Glomerular endothelial cell (primary cell): Measurements from ENCODE around the gene MYO5C. TPM values are rescaled to one million over a fixed set of nuclear protein-coding genes. Genes with fewer than 3 reads are reported as not detected.

ENCODE experiments used
- DNase-seq: peaks from one replicate; pipeline ENCODE4 v3.0.0-alpha.2; 2011; ENCODE audit warnings: low read depth, low spot score; ENCODE audit errors: extremely low read depth
- total RNA-seq: library from RNA; depleted of rRNA; stranded (reverse); fragments of >200 nt; gene quantifications from 2 replicates; pipeline ENCODE4 v1.2.3, GENCODE V29; 2015

Gene MYO5C
- total RNA-seq, 1 donor from 2014 or later: 33.4 TPM

DNA sequence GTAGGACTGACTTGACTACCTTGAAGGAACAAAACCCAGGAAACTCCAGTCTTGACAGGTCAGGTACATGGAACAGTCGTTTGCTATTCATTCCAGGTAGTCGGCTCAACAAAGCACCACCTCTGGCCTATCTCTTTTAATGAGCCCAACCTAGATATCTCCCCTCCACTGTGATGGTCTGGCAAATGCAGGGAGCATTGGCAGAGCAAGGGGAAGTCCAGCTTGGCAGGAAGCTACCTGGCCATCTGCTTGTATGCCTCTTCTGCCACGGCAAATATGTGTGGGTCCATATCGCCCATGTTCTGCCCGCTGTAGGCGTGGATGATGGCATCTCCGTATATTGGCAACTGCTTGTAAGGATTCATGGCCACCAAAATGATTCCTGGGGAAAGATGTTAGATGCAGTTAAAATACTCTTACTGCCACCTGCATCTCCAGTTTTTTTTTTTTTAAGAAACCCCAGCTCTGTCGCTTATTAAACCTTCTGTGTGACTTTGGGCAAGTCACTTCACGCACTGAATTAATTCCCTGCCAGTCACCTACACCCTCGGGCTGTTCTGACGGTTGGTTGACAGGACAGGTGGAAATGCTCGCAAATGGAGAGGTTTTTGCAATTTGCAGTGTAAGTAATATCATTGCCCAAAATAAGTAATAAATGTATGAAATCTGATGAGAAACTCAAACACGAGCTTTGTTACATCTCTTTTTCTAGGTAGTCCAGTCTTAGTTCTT lies 16.8 kb downstream of the MYO5C start:
- DNase-seq: no peak

DNA sequence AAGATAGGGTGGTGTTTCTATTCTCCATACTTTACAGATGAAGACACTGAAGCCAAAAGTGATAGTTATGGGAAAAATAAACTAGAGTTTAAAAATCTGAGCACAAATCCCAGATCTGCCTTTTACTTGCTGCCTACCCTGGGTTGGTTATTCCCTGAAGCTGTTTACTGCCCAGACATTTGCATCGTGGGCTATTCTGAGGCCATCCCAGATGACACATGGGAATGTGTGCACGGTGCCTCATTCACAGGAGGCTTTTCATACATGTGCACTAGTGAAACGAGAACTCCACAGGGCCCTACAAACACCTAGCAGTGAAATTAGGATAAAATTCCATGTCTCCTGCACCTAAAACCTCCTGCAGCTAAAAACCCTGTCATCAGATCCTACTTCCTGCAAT lies 17.5 kb downstream of the MYO5C start:
- DNase-seq: no peak

DNA sequence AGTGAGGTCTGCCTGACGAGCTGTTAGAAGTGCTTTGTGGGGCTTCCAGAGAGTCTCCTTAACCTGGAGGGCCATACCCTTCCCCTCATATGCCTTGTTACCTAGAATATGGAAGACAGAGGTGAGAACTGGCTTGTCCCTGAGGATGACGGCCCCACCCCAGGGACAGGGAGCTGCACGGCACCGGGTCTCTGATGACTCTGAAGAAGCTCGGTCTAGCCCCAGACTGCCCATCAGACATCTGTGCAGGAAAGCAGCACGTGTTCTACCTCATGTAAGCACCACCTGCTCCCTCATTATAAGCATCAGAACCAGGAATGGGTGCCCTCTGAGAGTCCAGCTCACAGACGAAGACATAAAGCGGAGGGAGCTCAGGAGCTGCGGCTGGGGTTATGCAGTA lies 18.0 kb downstream of the MYO5C start:
- DNase-seq: no peak

DNA sequence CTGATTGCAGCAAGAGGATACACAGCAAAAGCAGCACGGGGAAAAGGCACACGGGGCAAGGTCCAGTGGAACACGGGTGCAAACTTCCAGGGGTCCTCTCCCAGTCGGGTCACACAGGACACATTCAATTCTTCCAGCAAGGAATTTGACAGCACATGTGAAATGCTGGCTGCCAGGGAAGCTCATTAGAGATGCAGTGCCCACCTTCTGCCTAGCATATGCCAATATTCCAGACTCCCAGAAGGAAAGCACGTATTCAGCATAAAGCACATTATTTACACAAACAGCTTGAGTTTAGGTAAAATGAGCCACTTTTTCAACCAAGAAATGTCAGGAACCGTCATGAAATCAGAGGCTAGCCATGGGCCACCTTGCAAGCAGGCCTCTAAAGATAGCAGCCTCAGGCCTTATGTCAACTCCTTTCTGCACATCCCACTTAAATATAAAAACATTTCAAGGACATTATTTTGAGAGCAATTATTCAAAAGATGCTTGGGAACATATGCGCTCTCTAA lies 19.3 kb downstream of the MYO5C start:
- no peak for DNase-seq

DNA sequence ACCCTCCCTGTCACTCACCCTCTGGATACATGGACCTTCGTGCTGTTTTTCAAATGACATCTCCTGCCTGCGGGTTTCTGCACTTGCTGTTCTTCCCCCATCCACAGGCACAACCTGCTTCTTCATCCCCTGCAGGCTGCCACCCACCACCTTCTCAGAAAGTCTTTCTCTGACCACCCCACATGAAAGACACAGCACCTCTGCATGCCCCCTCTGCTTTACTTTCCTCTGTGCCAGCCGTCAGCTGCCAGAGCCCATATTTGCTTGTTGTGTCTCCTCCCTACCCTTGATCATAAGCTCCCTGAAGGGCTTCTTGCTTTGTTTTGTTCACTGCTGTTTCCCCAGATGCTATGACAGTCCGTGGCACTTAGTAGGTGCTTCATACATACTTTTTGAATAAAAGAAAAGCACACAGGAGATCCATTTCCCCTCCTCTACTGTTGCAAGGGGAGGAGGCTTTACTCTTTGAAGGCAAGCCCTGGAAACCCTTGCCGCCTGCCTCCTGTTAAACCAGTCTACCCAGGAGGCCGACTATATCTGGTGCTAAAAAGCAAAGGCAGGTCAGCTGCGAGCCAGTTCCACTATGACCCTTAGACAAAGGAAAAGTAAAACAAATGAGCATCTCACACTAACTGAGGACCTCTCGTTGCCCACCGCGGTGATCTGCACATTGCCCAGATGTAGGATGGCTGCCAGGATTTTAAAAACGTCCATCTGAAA lies 31.9 kb downstream of the MYO5C start:
- no peak for DNase-seq

DNA sequence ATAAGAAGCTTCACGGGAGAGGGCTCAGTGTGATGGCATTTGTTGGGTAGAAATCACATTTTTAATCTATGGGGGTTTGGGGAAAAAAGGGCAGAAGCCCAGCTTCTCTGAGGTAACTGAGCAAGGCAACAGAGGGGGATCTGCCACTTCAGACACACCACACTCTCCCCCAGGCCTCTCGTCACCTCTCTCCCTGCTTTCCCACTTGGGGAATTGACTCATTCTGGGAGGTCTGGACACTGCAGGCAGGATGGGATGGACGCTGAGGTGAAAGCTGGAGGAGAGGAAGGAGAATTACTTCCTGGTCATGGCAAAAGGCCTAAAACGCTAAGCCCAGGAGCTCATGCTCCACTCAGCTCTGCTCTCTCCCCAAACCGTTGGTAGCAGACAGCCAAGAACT lies 33.2 kb downstream of the MYO5C start:
- DNase-seq: no peak

DNA sequence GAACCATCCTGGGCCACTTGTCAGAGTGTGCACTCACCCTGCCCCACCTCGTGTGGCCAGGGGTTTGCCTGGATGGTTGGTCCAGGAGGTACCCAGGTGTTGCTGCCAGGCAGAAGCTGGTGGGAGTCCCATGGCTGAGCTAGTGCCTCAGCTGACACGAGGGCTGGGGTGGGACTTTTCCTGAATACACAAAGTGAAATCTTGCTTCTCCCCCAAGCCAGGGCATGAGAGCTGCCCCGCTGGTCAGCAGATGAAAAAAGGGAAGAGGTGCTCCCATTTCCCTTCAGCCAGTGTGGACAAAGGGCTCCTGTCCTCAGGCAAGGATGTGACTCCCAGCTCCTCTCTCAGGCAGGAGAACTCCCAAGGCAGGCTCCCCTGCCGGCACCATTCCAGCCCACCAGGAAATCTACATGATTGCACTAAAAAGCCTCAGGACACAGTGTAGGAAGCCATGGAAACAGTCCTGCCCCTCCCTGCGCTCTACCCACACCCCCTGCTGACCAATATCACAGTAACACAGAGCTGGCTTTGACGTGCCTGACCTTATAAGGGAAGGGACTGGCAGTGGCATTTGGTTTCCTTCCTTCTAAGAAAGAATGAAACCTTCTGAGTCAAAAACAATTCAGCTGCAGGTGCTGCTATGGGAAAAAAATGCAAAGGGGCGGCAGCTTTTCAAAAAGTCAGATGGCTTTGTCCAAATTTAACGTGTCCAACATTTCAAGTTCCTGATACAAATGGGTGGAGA lies 33.9 kb downstream of the MYO5C start:
- DNase-seq: peak; percentile 93

DNA sequence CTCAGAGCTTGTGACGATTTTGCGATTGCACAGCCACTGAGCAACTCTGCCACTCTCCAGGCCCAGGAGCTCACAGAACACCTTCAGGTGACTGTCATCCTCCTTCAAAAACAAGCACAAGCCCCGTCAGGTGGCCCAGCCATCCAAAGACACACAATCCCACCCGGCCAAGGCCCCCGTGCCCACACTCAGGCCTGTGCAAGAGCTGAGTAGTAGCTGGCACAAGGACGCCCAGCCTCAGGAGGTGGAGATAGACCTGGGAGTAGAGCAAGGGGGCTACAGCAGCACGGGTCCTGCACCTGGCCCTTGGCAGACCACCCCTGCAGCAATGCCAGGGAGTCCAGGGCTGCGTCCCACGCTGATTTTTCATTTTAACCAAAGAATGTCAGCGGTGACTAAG lies 34.6 kb downstream of the MYO5C start:
- no peak for DNase-seq

DNA sequence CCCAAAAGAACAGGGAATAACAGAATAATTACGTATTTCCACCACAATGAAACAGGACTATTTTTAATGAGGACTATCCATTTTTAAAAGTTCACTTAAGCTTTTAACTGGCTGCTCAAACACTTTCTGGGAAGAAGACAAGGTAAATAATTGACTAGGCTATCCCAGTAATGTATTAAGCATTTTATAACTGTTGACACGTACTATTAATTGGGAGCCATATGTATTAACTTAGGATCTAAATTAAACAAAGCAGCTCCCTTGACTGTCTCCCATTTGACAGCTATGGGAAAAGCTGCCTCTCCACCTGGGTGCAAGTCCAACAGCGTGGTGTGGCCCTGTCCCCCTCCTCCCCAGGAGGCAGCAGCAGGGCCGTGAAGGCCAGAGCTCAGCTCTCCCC lies 36.1 kb downstream of the MYO5C start:
- DNase-seq: no peak

DNA sequence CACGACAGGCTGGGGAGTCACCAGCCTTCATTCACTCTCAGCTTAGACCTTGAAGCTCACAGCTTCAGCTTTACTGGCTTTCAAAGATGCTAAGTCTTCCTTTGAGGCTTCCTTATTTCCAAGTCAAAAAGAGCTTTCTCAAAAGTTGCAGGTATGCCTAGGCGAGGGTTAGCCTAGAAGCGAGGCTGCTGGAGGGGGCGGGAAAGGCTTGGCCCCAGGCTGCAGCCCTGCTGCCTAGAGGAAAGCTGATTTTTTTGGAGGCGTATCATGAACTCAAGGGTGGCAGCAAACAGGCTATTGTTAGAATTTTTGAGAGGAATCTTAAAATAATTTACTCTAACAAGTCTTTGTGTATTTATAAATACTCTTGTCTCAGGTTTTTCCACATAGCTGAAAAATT lies 37.1 kb downstream of the MYO5C start:
- no peak for DNase-seq

DNA sequence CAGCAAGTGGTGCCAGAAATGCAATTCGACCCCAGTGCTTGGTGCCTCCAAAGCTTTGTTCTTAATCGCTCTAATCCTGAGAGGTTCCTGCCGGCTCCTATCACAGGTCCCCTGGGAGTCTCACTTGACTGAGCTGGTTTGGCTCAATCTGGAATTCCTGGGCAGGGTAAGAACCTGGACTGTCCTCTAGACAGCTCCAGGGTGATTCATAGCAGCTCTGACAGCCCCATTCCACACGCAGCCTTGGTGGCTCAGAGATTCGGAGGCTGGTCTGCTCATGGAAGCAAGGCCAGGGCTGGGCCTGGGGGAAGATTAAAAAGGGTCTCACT lies 37.9 kb downstream of the MYO5C start:
- DNase-seq: no peak

DNA sequence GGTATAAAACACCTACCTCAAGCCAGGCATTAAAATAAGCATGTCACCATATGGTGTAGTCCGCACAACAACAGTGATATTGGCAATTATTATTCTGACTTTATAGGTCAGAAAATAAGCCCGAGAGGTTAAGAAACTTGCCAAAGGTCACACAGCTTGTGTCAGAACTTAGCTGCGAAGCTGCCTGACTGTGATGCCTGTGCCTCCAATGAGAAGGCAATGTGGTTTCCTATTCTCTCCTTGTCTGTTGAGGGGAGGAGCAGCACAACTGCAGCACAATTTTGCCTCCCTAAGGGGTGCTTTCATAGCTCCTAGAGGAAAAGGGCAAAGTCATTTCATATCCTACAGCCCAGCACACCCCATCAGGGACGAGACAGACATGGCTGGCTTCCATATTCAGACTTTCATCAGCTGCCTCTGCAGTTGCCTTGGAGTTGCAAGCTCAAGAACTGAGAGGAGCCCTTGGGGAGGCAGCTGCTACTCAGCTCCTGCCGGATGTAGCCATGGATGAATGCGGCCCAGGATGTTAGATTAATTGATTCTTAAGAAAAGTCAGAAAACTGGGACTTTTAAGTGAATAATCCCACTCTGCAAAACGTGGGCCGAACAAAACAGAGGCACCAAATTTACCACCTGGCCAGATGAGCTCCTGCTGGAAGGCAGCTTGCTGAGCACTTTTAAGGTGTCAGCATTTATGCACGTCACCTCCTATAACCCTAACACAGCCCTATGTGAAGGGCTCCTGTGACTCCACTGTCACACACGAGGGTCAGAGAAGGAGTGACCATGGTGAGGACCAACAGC lies 38.5 kb downstream of the MYO5C start:
- DNase-seq: no peak

DNA sequence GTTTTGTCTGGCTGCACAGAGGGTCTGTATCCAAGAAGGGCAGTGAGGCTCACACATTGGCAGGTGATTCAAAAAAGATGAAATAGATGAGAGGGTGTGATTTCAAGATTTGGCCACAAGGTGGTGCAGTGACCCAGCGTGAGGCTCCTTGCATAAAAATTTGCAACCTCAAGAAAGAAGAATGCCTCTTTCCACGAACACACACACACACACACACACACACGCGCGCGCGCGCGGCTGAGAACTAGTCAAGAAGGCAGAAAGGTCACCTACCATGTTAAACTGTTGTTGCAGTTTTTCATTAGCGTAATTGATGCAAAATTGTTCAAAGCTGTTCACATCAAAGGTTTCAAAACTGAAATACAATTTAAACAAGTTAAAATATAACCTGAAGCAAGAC lies 39.2 kb downstream of the MYO5C start:
- peak; percentile 70 for DNase-seq

DNA sequence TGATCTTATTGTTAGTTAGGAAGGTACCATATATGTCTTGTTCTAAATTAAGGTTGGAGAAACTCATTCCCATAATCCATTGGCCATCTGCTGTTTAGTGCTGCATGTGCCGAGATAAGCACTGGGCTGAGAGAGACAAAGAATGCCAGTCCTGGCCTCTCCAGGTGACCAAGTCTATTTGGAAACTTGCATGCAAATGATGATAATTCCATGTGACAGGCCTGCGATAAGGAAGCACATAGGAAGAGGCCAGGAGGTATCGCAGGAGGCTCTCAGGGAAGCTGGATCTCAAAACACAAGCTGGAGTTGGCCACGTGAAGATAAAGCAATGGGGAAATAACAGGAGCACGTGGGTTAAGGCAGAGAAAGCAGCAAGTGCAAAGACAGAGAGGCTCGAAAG lies 39.7 kb downstream of the MYO5C start:
- no peak for DNase-seq

DNA sequence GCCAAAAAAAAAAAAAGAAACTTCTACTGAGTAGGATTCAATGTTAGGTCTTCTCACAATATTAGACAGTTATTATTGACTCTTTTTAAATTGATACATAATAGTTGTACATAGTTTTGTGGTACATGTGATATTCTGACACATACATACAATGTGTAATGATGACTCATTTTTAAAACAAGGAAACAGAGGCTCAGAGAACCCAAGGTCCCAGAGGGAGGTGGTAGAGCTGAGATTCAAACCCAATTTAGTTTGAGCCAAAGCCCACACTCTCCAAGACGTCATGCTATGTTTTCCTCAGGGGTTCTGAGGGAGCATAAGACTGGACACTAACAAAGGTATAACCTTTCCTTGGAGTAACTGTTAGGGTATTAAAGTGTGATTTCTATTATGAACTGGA lies 40.6 kb downstream of the MYO5C start:
- DNase-seq: no peak

DNA sequence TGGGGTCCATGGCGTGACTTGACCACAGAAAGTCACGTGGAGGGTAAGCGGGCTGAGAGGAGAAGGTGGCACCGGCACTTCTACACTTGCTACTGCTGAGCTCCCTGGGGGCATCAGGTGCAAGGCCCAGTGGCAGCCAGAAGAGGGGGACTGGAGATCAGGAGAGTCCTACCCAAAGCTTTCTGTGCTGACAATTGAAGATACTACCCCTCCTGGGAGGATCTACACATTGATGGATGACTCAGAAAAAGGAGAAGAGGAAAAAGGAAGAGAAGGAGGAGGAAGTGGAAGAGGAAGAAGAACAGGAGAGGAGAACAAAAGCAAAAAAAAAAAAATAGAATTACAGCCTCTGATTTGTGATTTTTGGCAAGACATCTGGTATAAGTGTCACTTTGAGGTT lies 41.2 kb downstream of the MYO5C start:
- no peak for DNase-seq

DNA sequence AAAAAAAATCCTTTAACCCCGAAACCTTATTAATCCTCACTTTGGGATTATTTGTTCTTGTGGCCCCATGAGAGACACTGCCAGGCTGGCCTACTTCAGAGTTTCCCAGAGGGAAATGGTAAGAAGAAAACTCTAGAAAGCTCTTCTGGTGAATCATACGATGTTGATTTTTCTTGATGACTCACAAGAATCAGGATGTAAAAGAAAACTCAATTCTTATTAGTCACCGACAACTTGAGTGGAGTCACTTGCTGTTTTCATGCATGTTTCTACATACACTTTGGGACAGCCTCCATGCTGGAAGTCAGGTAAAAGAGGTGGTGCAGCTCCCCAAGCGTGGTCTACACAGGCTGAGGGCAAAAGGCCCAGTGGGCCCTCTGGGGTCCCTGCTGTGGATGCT lies 42.8 kb downstream of the MYO5C start:
- peak; percentile 82 for DNase-seq

DNA sequence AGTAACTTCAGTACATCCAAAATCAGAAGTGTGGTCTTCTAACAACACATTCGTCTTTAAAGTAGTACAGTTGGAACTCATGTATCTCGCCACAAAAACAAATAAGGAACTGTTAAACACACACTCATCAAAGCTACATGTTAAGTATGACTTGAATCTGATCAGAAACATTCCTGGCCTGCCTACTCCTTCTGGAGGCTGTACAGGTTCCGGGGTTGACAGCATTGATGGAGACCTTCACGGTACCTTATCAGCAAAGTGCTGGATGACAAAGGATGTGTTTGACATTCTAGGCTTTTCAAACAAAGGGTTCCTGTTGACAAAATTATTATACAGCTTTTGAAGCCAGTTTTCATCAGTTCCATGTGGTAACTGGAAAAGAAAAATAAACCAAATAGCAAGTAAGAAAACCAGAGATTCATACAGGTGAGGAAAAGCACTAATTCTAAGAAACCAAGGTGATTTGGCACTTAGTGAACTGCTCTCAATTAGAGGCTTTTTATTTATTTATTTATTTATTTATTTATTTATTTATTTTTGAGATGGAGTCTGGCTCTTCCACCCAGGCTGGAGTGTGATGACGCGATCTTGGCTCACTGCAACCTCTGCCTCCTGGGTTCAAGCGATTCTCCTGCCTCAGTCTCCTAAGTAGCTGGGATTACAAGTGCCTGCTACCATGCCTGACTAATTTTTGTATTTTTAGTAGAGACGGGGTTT lies 44.3 kb downstream of the MYO5C start:
- DNase-seq: no peak

DNA sequence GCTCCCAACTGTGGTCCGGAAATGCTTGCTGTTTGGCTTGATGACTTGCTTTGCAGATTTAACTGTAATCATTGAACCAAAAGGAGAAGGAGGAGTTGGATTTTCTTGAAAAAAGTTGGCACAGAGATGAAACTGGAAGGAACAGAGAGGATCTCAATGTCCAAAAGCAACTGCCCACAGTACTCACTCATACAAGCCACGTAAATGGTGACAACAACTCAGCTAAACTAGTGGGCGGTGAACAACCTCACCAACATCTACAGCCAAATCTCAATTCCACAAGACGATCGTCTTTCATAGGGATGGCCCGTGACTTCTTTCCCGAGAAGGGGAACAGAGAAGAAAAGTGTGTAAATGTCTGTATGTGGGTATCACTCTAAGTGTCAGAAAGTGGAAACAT lies 48.1 kb downstream of the MYO5C start:
- no peak for DNase-seq

DNA sequence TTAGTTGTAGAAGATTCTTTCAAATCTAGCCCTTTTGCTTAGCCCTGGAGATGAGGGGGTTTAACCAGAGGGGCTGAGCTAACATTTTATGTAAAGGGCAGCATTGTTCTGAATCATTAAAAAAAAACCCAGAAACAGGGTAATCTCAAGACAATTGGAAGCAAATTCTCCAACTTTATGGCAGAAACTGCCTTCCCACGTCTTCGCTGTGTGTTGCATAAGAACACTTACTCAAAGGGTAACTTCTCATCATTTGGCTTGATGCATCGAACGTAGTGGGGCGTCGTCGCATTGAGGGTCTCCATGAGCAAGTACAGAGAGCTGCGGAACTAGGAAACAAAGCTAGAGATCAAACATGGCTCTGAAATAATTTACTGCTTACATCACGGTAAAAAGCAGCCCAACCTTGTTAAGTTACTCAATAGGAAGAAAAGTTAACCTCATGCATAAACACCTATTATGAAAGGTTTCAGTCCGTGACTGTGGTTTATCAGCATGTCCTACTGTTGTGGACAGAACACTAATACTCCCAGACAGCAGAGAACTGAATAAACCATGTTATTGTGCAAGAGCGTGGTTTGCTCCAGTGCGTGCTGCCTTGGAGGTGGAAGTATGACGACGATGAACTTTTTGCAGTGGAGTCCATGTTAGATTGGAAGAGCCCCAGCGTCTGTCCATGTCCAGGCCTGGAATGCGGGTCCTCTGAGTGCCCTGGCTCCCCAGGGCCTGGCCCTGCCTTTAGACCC lies 48.7 kb downstream of the MYO5C start:
- no peak for DNase-seq
